Upper lobe of right lung (tissue), 1 donor: ENCODE results near the gene FKBP2. TPM values are rescaled to one million over a fixed set of nuclear protein-coding genes. Genes with fewer than 3 reads are reported as not detected.

Experiments used
- ATAC-seq: fragments of 200-7000 bp; cut with Tn5 transposase; one replicate; pipeline ENCODE4 v1.9.1; 2020; ENCODE audit warnings: mild to moderate bottlenecking, moderate library complexity
- DNase-seq: peaks from one replicate; pipeline ENCODE4 v3.0.0-alpha.2; 2020
- H3K27ac ChIP-seq: fragments of 200-600 bp; one replicate; pipeline ENCODE4 v1.8.0; 2022
- H3K27me3 ChIP-seq: fragments of 200-600 bp; one replicate; pipeline ENCODE4 v1.8.0; 2022; ENCODE audit warnings: mild to moderate bottlenecking
- H3K36me3 ChIP-seq: fragments of 200-600 bp; one replicate; pipeline ENCODE4 v1.8.0; 2022
- H3K4me1 ChIP-seq: fragments of 200-600 bp; one replicate; pipeline ENCODE4 v1.8.0; 2022
- H3K4me3 ChIP-seq: fragments of 200-600 bp; one replicate; pipeline ENCODE4 v1.8.0; 2022; ENCODE audit warnings: mild to moderate bottlenecking
- H3K9me3 ChIP-seq: fragments of 200-600 bp; one replicate; pipeline ENCODE4 v1.8.0; 2022
- intact Hi-C: fragments of 100-400 bp; cut with DNase I; formaldehyde crosslinking; loops from one replicate; pipeline ENCODE4 v1.11.0; 2022
- total RNA-seq: library from RNA; stranded (reverse); fragmentation: NEBNext Ultra II Directional; extraction: Animal tissue kit (Norgen Biotek cat#: 25700); gene quantifications from one replicate; pipeline ENCODE4 v1.2.1, GENCODE V29; 2021
- TF ChIP-seq, protein P1 (sequence below): fragments of 200-600 bp; IDR thresholded peaks from one replicate; pipeline ENCODE4 v1.8.0; 2022; ENCODE audit warnings: antibody characterized with exemption
- donor health status: DM: no; HTN: yes; CAD: no; lungs with severe emphysema.

FKBP2 gene
- total RNA-seq, 1 donor from 2014 or later: 53.9 TPM

GRCh38 chr11:64229090-64229743 is 11.7 kb upstream of the FKBP2 start:
- Histone ChIP-seq H3K4me1 (peaks cover 53% of the 10 kb centered on the region), H3K36me3 (no peaks in the 10 kb centered on the region), H3K27ac (peak overlapping the region; percentile 92), H3K27me3 (no peaks in the 10 kb centered on the region), H3K9me3 (no peaks in the 10 kb centered on the region), H3K4me3 (no peak overlapping the region)
- intact Hi-C loops: no loop called here
- TF ChIP-seq, protein P1, sequence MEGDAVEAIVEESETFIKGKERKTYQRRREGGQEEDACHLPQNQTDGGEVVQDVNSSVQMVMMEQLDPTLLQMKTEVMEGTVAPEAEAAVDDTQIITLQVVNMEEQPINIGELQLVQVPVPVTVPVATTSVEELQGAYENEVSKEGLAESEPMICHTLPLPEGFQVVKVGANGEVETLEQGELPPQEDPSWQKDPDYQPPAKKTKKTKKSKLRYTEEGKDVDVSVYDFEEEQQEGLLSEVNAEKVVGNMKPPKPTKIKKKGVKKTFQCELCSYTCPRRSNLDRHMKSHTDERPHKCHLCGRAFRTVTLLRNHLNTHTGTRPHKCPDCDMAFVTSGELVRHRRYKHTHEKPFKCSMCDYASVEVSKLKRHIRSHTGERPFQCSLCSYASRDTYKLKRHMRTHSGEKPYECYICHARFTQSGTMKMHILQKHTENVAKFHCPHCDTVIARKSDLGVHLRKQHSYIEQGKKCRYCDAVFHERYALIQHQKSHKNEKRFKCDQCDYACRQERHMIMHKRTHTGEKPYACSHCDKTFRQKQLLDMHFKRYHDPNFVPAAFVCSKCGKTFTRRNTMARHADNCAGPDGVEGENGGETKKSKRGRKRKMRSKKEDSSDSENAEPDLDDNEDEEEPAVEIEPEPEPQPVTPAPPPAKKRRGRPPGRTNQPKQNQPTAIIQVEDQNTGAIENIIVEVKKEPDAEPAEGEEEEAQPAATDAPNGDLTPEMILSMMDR: no peak
- DNase-seq (peak; percentile 54), ATAC-seq (no peak)

DNA sequence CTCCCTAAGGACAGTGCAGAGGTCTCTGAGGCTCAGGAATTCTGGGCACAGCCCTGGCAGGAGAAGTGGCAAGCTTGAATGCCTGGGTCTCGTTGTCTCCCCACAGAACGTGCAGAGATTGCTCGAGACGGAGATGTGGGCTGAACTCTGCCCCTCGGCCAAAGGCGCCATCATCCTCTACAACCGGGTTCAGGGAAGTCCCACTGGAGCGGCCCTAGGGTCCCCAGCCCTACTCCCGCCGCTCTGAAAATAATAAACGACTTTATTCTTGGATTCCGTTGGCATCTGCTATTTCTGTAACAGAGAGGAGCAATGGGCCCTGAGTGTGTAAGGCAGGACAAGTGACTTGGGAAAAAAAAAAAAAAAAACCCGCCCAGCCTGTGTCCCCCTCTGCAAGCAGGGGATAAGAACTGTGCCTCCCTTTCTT is 11.1 kb upstream of the FKBP2 start:
- Histone ChIP-seq H3K9me3 (no peaks in the 10 kb centered on the region), H3K4me1 (peaks cover 51% of the 10 kb centered on the region), H3K36me3 (no peaks in the 10 kb centered on the region), H3K4me3 (peak overlapping the region; percentile 82), H3K27ac (peak overlapping the region; percentile 92), H3K27me3 (no peaks in the 10 kb centered on the region)
- DNase-seq: no peak
- TF ChIP-seq, protein P1: no peak
- intact Hi-C loops: no loop called here
- ATAC-seq: no peak

DNA sequence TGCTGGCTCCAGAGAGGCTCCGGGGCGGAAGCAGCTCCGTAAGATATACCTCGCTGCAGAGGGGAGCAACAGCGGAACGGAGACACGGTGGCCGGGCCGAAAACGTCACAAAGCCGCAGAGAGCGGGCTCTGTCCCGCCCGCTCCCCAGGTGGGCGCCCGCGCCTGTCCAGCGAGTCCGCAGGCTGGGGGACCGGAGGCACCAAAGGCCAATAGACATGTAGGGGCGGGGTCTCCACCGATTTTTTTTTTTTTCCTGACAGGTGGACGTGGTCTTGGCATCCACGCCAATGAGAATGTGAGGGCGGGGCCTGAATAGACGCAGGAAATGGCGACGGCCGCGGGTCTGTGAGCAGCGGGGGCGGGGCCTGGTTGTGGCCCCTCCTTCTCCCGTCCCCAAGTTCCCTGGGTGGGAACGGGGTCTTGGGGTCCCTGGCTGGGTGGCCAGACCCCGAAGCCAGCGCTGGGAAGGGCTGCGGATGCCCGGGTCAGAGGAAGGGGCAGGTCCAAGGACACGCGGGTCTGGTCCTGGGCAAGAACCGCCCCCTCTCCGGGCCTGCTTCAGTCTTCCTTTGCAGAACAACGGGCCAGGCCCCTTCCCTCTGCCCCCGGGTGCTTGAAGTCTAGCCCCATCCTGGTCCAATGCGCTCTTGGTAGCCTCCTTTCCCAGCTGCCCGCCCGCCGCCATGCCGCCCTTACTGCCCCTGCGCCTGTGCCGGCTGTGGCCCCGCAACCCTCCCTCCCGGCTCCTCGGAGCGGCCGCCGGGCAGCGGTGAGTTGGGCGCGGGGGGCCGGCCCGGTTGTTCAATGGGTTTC is 10.5 kb upstream of the FKBP2 start, which contains the start of gene DNAJC4:
DNAJC4 (plus strand) TSS at position 378 of the 814 bp plus-strand sequence; CDS start at position 685, 307 bp downstream.
- TF ChIP-seq, protein P1: no peak
- peaks cover 48% of the 10 kb centered on the region for H3K4me1 ChIP-seq
- peak within 1 kb of the TSS; percentile 92 for H3K27ac ChIP-seq
- H3K9me3 ChIP-seq: no peaks in the 10 kb centered on the region
- peak; percentile 94 for DNase-seq
- H3K4me3 ChIP-seq: peak within 1 kb of the TSS; percentile 82
- intact Hi-C loops: no loop called here
- no peaks in the 10 kb centered on the region for H3K36me3 ChIP-seq
- peak; percentile 72 for ATAC-seq
- no peaks in the 10 kb centered on the region for H3K27me3 ChIP-seq

DNA sequence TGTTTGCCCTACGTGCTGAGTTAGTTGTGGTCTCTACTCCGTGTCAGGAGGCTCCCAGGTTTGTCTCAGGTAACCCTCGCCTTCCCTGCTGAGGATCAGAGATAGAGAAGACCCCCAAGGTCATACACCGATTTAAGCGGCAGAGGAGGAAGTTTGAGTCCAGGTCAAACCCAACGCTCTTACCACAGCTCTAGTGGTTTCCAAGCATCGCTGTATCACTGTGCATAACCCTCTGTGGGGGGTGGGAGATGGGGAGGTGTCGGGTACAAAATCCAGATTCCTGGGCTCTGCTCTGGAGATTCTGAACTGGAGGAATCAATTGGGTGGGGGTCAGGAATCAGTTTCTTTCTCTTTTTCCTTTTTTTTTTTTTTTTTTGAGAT is 9.9 kb upstream of the FKBP2 start:
- Histone ChIP-seq H3K36me3 (no peaks in the 10 kb centered on the region), H3K27me3 (no peaks in the 10 kb centered on the region), H3K4me3 (peak overlapping the region; percentile 82), H3K27ac (peak overlapping the region; percentile 92), H3K9me3 (no peaks in the 10 kb centered on the region), H3K4me1 (peaks cover 51% of the 10 kb centered on the region)
- TF ChIP-seq, protein P1: no peak
- DNase-seq (no peak), ATAC-seq (no peak)
- intact Hi-C loops: no loop called here

GRCh38 chr11:64231546-64231945 is 9.3 kb upstream of the FKBP2 start:
- Histone ChIP-seq H3K36me3 (no peaks in the 10 kb centered on the region), H3K4me1 (peaks cover 51% of the 10 kb centered on the region), H3K4me3 (peak overlapping the region; percentile 82), H3K9me3 (no peaks in the 10 kb centered on the region), H3K27ac (no peak overlapping the region), H3K27me3 (no peaks in the 10 kb centered on the region)
- TF ChIP-seq, protein P1: no peak
- no peak for DNase-seq
- no peak for ATAC-seq
- intact Hi-C loops: no loop called here
